H9 (cell line): Measurements from ENCODE around the gene ADIRF. TPM values are rescaled to one million over a fixed set of nuclear protein-coding genes. Genes with fewer than 3 reads are reported as not detected.

ENCODE experiments used
- DNase-seq: peaks from one replicate; pipeline ENCODE4 v3.0.0-alpha.2; 2017
- H2AFZ ChIP-seq: one replicate; pipeline ENCODE4 v1.6.1; 2013; ENCODE audit warnings: mild to moderate bottlenecking, low read length, control low read depth, moderate library complexity
- H2AK5ac ChIP-seq: 2 replicates; pipeline ENCODE4 v1.6.1; 2013; ENCODE audit warnings: low read length, control low read depth, mixed read lengths; ENCODE audit not compliant: insufficient read length
- H2BK120ac ChIP-seq: one replicate; pipeline ENCODE4 v1.6.1; 2013; ENCODE audit warnings: low read depth, mild to moderate bottlenecking, low read length, control low read depth, inconsistent platforms; ENCODE audit not compliant: poor library complexity, severe bottlenecking
- H2BK12ac ChIP-seq: 2 replicates; pipeline ENCODE4 v1.6.1; 2013; ENCODE audit warnings: low read length, control low read depth, mixed read lengths, low read depth; ENCODE audit not compliant: insufficient read length
- H2BK15ac ChIP-seq: 2 replicates; pipeline ENCODE4 v1.6.1; 2013; ENCODE audit warnings: low read depth, low read length, control low read depth
- H2BK20ac ChIP-seq: one replicate; pipeline ENCODE4 v1.6.1; 2013; ENCODE audit warnings: low read depth, mild to moderate bottlenecking, low read length, control low read depth, inconsistent platforms; ENCODE audit not compliant: poor library complexity, severe bottlenecking
- H2BK5ac ChIP-seq: 2 replicates; pipeline ENCODE4 v1.6.1; 2013; ENCODE audit warnings: low read length, control low read depth, mixed read lengths; ENCODE audit not compliant: insufficient read length
- H3K14ac ChIP-seq: 2 replicates; pipeline ENCODE4 v1.6.1; 2013; ENCODE audit warnings: low read length, control low read depth; ENCODE audit not compliant: insufficient read depth
- H3K18ac ChIP-seq: 2 replicates; pipeline ENCODE4 v1.6.1; 2013; ENCODE audit warnings: low read depth, mild to moderate bottlenecking, mixed read lengths, low read length, control low read depth; ENCODE audit not compliant: insufficient read length
- H3K23ac ChIP-seq: 2 replicates; pipeline ENCODE4 v1.6.1; 2013; ENCODE audit warnings: low read length, control low read depth, mixed read lengths, low read depth; ENCODE audit not compliant: insufficient read length
- H3K23me2 ChIP-seq: 2 replicates; pipeline ENCODE4 v1.6.1; 2013; ENCODE audit warnings: low read depth, mild to moderate bottlenecking, mixed read lengths, low read length, control low read depth; ENCODE audit not compliant: insufficient read length, poor library complexity, severe bottlenecking
- H3K27ac ChIP-seq: 2 replicates; pipeline ENCODE4 v1.5.1; 2013; ENCODE audit warnings: low read length, control low read depth, mixed read lengths, low read depth; ENCODE audit not compliant: insufficient read length
- H3K27me3 ChIP-seq: 2 replicates; pipeline ENCODE4 v1.6.1; 2013; ENCODE audit warnings: low read length, control low read depth, inconsistent platforms; ENCODE audit not compliant: insufficient read depth
- H3K4ac ChIP-seq: 2 replicates; pipeline ENCODE4 v1.6.1; 2013; ENCODE audit warnings: low read depth, mild to moderate bottlenecking, control low read depth, inconsistent platforms, low read length, moderate library complexity
- H3K4me1 ChIP-seq: 2 replicates; pipeline ENCODE4 v1.6.1; 2013; ENCODE audit warnings: low read length, control low read depth, inconsistent platforms; ENCODE audit not compliant: insufficient read depth
- H3K4me2 ChIP-seq: 2 replicates; pipeline ENCODE4 v1.6.1; 2013; ENCODE audit warnings: low read length, control low read depth, mixed read lengths; ENCODE audit not compliant: insufficient read length, insufficient read depth
- H3K56ac ChIP-seq: 2 replicates; pipeline ENCODE4 v1.6.1; 2013; ENCODE audit warnings: low read depth, mild to moderate bottlenecking, mixed read lengths, low read length, control low read depth; ENCODE audit not compliant: insufficient read length
- H3K79me1 ChIP-seq: 2 replicates; pipeline ENCODE4 v1.6.1; 2013; ENCODE audit warnings: low read depth, mild to moderate bottlenecking, moderate library complexity, low read length, control low read depth, inconsistent platforms; ENCODE audit not compliant: insufficient read depth, poor library complexity, severe bottlenecking
- H3K79me2 ChIP-seq: 2 replicates; pipeline ENCODE4 v1.6.1; 2013; ENCODE audit warnings: low read length, control low read depth, inconsistent platforms; ENCODE audit not compliant: insufficient read depth
- H3K9ac ChIP-seq: 2 replicates; pipeline ENCODE4 v1.6.1; 2013; ENCODE audit warnings: low read length, control low read depth, mixed read lengths; ENCODE audit not compliant: insufficient read length; ENCODE audit errors: extremely low read depth
- H3K9me3 ChIP-seq: one replicate; pipeline ENCODE4 v1.6.1; 2013; ENCODE audit warnings: low read depth, low read length, inconsistent platforms; ENCODE audit not compliant: control insufficient read depth
- H3T11ph ChIP-seq: one replicate; pipeline ENCODE4 v1.6.1; 2013; ENCODE audit warnings: mild to moderate bottlenecking, low read length, control low read depth, inconsistent platforms
- H4K20me1 ChIP-seq: one replicate; pipeline ENCODE4 v1.6.1; 2013; ENCODE audit not compliant: control insufficient read depth, insufficient read length, insufficient read depth
- H4K5ac ChIP-seq: 2 replicates; pipeline ENCODE4 v1.6.1; 2013; ENCODE audit warnings: low read depth, mild to moderate bottlenecking, mixed read lengths, low read length, control low read depth; ENCODE audit not compliant: insufficient read length
- H4K8ac ChIP-seq: replicated peaks from 2 replicates; pipeline ENCODE4 v1.6.1; 2013; ENCODE audit warnings: low read length, control low read depth, mixed read lengths, low read depth; ENCODE audit not compliant: insufficient read length
- H4K91ac ChIP-seq: 2 replicates; pipeline ENCODE4 v1.6.1; 2013; ENCODE audit warnings: low read depth, mild to moderate bottlenecking, moderate library complexity, mixed read lengths, low read length, control low read depth; ENCODE audit not compliant: insufficient read length
- H3K27ac Mint-ChIP-seq, 3 experiments: 2 replicates in 2 of 3; 3 replicates in 1 of 3; pipeline ENCODE4 v1.8.0; 2020 to 2021; ENCODE audit warnings: mixed read lengths in 3 of 3, mild to moderate bottlenecking in 1 of 3, moderate library complexity in 1 of 3
- H3K27me3 Mint-ChIP-seq: 2 replicates; pipeline ENCODE4 v1.8.0; 2021; ENCODE audit warnings: low read depth, mild to moderate bottlenecking, moderate library complexity, mixed read lengths
- H3K36me3 Mint-ChIP-seq, 3 experiments: 2 replicates in 2 of 3; 3 replicates in 1 of 3; pipeline ENCODE4 v1.8.0; 2020 to 2021; ENCODE audit warnings: low read depth in 3 of 3, mixed read lengths in 3 of 3; ENCODE audit not compliant: insufficient read depth in 1 of 3
- H3K4me1 Mint-ChIP-seq, 2 experiments: 2 replicates each; pipeline ENCODE4 v1.8.0; 2020; ENCODE audit warnings: mixed read lengths in 2 of 2
- H3K4me3 Mint-ChIP-seq, 2 experiments: 2 replicates in 1 of 2; 3 replicates in 1 of 2; pipeline ENCODE4 v1.8.0; 2020 to 2021; ENCODE audit warnings: mild to moderate bottlenecking in 2 of 2, mixed read lengths in 2 of 2, moderate library complexity in 1 of 2
- H3K9me3 Mint-ChIP-seq, 2 experiments: 2 replicates in 1 of 2; 3 replicates in 1 of 2; pipeline ENCODE4 v1.8.0; 2020; ENCODE audit warnings: mild to moderate bottlenecking in 2 of 2, mixed read lengths in 2 of 2, moderate library complexity in 1 of 2
- WGBS: extraction: QIAGEN DNeasy Blood & Tissue Kit; methylation state at CpG from one replicate; pipeline ENCODE4 v1.1.7; 2013; ENCODE audit warnings: missing lambda C conversion rate, low lambda C conversion rate, mixed read lengths; ENCODE audit not compliant: insufficient read length; ENCODE audit errors: extremely low coverage; 5-methylcytosine and 5-hydroxymethylcytosine counted together
- total RNA-seq: library from RNA; stranded (reverse); gene quantifications from 2 replicates; pipeline ENCODE4 v1.2.1, GENCODE V29; 2021
- TF ChIP-seq, protein P1 (sequence below): fragments of 200-600 bp; sonication (generic); conservative IDR thresholded peaks from 3 replicates; pipeline ENCODE4 v1.8.0; 2021; ENCODE audit warnings: antibody characterized with exemption, mild to moderate bottlenecking

ADIRF gene
- total RNA-seq, 1 experiment from 2014 or later: not detected

DNA sequence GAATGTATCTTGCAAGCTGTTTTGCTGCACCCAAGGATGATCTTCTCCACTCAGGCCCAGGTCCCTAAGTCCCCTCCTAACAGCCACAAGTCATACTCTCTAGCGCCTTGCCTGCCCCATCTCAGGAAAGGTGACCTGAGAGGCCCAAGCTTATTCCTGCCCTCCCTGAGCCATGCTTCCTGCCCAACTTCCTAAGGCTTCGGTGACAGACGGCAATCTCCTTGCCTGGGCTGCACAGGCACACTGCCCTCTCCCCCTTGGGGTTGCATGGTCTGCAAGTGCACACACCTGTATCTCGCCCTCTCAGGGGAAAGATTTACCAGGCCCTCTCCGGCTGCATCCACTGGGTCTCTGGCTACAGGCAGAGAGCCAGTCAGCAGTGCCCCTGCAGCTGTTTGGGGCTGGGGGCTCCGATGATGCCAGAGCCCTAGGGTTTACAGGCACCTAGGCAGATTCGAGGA lies 771 bp upstream of the ADIRF start:
- H3K14ac ChIP-seq: no peak overlapping the region
- H2AFZ ChIP-seq: no peak overlapping the region
- H4K5ac ChIP-seq: no peak overlapping the region
- WGBS: no CpG with 5 or more reads among the region's 7 CpGs
- H2BK12ac ChIP-seq: no peak overlapping the region
- H4K91ac ChIP-seq: no peak overlapping the region
- H3K23me2 ChIP-seq: peaks cover 15% of the 10 kb centered on the region
- no peak overlapping the region for H3K4me3 Mint-ChIP-seq
- H3K79me1 ChIP-seq: no peaks in the 10 kb centered on the region
- no peak overlapping the region for H2BK15ac ChIP-seq
- H3K4me2 ChIP-seq: no peak overlapping the region
- H3K27ac Mint-ChIP-seq: peak overlapping the region in 1 of 3 experiments; percentile 86; a peak in 1 of 7 replicates
- no peak overlapping the region for H2BK5ac ChIP-seq
- H3K18ac ChIP-seq: no peak overlapping the region
- no peak overlapping the region for H3T11ph ChIP-seq
- H3K27me3 Mint-ChIP-seq: peaks cover 17% of the 10 kb centered on the region
- no peak overlapping the region for H3K9ac ChIP-seq
- peaks cover 1% of the 10 kb centered on the region; the same call in 1 of the 2 replicates for H3K27me3 ChIP-seq
- H3K9me3 ChIP-seq: no peaks in the 10 kb centered on the region
- TF ChIP-seq, protein P1, sequence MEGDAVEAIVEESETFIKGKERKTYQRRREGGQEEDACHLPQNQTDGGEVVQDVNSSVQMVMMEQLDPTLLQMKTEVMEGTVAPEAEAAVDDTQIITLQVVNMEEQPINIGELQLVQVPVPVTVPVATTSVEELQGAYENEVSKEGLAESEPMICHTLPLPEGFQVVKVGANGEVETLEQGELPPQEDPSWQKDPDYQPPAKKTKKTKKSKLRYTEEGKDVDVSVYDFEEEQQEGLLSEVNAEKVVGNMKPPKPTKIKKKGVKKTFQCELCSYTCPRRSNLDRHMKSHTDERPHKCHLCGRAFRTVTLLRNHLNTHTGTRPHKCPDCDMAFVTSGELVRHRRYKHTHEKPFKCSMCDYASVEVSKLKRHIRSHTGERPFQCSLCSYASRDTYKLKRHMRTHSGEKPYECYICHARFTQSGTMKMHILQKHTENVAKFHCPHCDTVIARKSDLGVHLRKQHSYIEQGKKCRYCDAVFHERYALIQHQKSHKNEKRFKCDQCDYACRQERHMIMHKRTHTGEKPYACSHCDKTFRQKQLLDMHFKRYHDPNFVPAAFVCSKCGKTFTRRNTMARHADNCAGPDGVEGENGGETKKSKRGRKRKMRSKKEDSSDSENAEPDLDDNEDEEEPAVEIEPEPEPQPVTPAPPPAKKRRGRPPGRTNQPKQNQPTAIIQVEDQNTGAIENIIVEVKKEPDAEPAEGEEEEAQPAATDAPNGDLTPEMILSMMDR: no peak
- peaks cover 2% of the 10 kb centered on the region; the same call in 1 of the 2 replicates for H3K4me1 ChIP-seq
- no peak overlapping the region for H3K56ac ChIP-seq
- no peak overlapping the region for H2AK5ac ChIP-seq
- no peak overlapping the region for H3K27ac ChIP-seq
- H3K4ac ChIP-seq: no peak overlapping the region
- peaks cover 24 to 39% of the 10 kb centered on the region in 2 experiments for H3K4me1 Mint-ChIP-seq
- no peak overlapping the region for H3K23ac ChIP-seq
- no peak overlapping the region for H2BK120ac ChIP-seq
- no peak overlapping the region for H4K8ac ChIP-seq
- DNase-seq: no peak
- H2BK20ac ChIP-seq: no peak overlapping the region
- H3K36me3 Mint-ChIP-seq: peaks cover 0 to under 1% (median 0%) of the 10 kb centered on the region in 3 experiments; a peak in 1 of 7 replicates
- H4K20me1 ChIP-seq: no peaks in the 10 kb centered on the region
- no peaks in the 10 kb centered on the region for H3K79me2 ChIP-seq
- H3K9me3 Mint-ChIP-seq: peaks cover 0 to under 1% of the 10 kb centered on the region in 2 experiments; a peak in 1 of 5 replicates
